CD4-positive, alpha-beta T cell (primary cell): ENCODE measurements around the gene PNLIPRP2. TPM values are rescaled to one million over a fixed set of nuclear protein-coding genes. Genes with fewer than 3 reads are reported as not detected.

Experiments used
- ATAC-seq: fragments of 200-7000 bp; cut with Tn5 transposase; one replicate; pipeline ENCODE4 v1.10.0; 2022; ENCODE audit warnings: mild to moderate bottlenecking; ENCODE audit not compliant: poor library complexity
- CTCF ChIA-PET: fragments of 350-600 bp; sonication (Branson Sonifier 250); formaldehyde crosslinking; loops from one replicate; lab custom pipeline; 2021; ENCODE audit warnings: antibody characterized with exemption, inconsistent platforms; lab: Charles Lee
- POLR2A ChIA-PET: fragments of 350-600 bp; sonication (Branson Sonifier 250); formaldehyde crosslinking; loops from one replicate; lab custom pipeline; 2021; ENCODE audit warnings: antibody characterized with exemption, inconsistent platforms; lab: Charles Lee
- DNase-seq, 14 experiments: peaks; one replicate each; pipeline ENCODE4 v3.0.0-alpha.2; 2013 to 2020; ENCODE audit warnings: mixed read lengths in 2 of 14
- H3K27ac ChIP-seq, 2 donors: one replicate each; pipeline versions ENCODE4 v1.5.1 to v1.7.0; 2013; ENCODE audit warnings: low read length in 2 of 2, low read depth in 1 of 2, mild to moderate bottlenecking in 1 of 2
- H3K27me3 ChIP-seq, 2 experiments: 1 replicate in 1 of 2; 2 replicates in 1 of 2; pipeline versions ENCODE4 v1.6.1 to v1.7.0; 2013; ENCODE audit warnings: low read length in 2 of 2, control low read depth in 1 of 2, mild to moderate bottlenecking in 1 of 2, moderate library complexity in 1 of 2; ENCODE audit not compliant: insufficient read depth in 2 of 2, control insufficient read depth in 1 of 2
- H3K36me3 ChIP-seq: one replicate; pipeline ENCODE4 v1.6.1; 2013; ENCODE audit warnings: low read length, control low read depth; ENCODE audit not compliant: insufficient read depth
- H3K4me1 ChIP-seq: one replicate; pipeline ENCODE4 v1.6.1; 2013; ENCODE audit warnings: low read length, control low read depth; ENCODE audit not compliant: insufficient read depth
- H3K4me3 ChIP-seq: one replicate; pipeline ENCODE4 v1.5.1; 2013; ENCODE audit warnings: mild to moderate bottlenecking, low read length, moderate library complexity
- H3K9me3 ChIP-seq, 2 experiments: 1 replicate in 1 of 2; 2 replicates in 1 of 2; pipeline versions ENCODE4 v1.6.1 to v1.7.0; 2013; ENCODE audit warnings: low read length in 2 of 2, mild to moderate bottlenecking in 2 of 2, control low read depth in 1 of 2, moderate library complexity in 1 of 2; ENCODE audit not compliant: control insufficient read depth in 1 of 2, insufficient read depth in 1 of 2
- H3K27ac Mint-ChIP-seq: one replicate; pipeline ENCODE4 v1.8.0; 2020; ENCODE audit warnings: mixed read lengths
- H3K27me3 Mint-ChIP-seq: one replicate; pipeline ENCODE4 v1.8.0; 2021; ENCODE audit warnings: mixed read lengths
- H3K36me3 Mint-ChIP-seq: one replicate; pipeline ENCODE4 v1.8.0; 2021; ENCODE audit warnings: low read depth, mixed read lengths
- H3K4me1 Mint-ChIP-seq: one replicate; pipeline ENCODE4 v1.8.0; 2021; ENCODE audit warnings: low read depth, mixed read lengths
- H3K4me3 Mint-ChIP-seq: one replicate; pipeline ENCODE4 v1.8.0; 2020; ENCODE audit warnings: mild to moderate bottlenecking, mixed read lengths
- H3K9me3 Mint-ChIP-seq: one replicate; pipeline ENCODE4 v1.8.0; 2020; ENCODE audit warnings: mixed read lengths
- intact Hi-C, 2 experiments: fragments of 100-400 bp; cut with DNase I in 1 of 2; cut with micrococcal nuclease in 1 of 2; formaldehyde crosslinking; loops; one replicate each; pipeline versions ENCODE4 v1.15.1 to v1.9.0; 2023 to 2025; cut with DNase I, micrococcal nuclease
- total RNA-seq, 174 experiments: library from RNA in 2 of 174; stranded (reverse) in 2 of 174; gene quantifications; one replicate each; pipeline ENCODE4 v1.2.3 and lab custom pipeline; 2021 to 2026
- TF ChIP-seq, protein P1 (sequence below): fragments of 200-600 bp; IDR thresholded peaks from one replicate; pipeline ENCODE4 v1.8.0; 2022; ENCODE audit warnings: antibody characterized with exemption, mild to moderate bottlenecking

The PNLIPRP2 gene
- total RNA-seq, 2 experiments from 2014 or later = not detected

DNA sequence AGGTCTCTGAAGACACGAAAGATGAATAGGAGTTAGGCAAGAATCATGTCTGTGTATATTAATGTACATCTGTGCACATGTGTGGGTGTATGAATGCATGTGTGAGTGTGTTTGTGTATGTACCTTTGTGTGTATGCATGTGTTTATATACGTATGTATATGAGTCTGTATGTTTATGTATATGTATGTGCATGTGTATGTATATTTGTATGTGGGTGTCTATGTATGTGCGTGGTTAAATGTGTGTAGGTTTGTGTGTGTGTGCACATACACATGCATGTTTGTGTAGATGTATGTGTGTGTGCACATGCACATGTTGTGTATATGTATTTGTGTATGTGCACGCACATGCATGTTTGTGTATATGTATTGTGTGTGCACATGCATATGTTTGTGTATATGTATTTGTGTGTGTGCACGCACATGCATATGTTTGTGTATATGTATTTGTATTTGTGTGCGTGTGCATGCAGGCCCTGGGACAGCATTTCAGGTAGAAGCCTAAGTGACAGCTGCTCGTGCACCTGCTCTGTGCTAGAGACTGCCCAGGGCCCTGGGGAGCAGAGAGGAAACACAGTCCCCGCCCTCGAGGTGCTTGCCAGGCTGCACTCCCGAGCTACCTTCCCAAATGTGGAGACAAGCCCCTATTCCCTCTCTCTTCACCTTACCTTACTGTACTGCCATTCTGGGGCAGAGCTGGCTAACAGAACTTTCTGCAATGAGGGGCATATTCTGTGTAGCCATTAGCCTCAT lies 17.9 kb upstream of the PNLIPRP2 start:
- Histone ChIP-seq H3K27ac (no peak overlapping the region), H3K27me3 (peaks cover 3% of the 10 kb centered on the region in 2 experiments), H3K4me1 (no peaks in the 10 kb centered on the region), H3K36me3 (no peaks in the 10 kb centered on the region), H3K4me3 (no peak overlapping the region), H3K9me3 (no peaks in the 10 kb centered on the region)
- Mint-ChIP-seq H3K9me3 (no peaks in the 10 kb centered on the region), H3K4me1 (no peaks in the 10 kb centered on the region), H3K36me3 (no peaks in the 10 kb centered on the region), H3K27ac (no peak overlapping the region), H3K27me3 (peaks cover 24% of the 10 kb centered on the region), H3K4me3 (no peak overlapping the region)
- intact Hi-C loops = no loop called here
- no peak for ATAC-seq
- CTCF ChIA-PET = no interaction called here
- no peak for DNase-seq
- TF ChIP-seq, protein P1, sequence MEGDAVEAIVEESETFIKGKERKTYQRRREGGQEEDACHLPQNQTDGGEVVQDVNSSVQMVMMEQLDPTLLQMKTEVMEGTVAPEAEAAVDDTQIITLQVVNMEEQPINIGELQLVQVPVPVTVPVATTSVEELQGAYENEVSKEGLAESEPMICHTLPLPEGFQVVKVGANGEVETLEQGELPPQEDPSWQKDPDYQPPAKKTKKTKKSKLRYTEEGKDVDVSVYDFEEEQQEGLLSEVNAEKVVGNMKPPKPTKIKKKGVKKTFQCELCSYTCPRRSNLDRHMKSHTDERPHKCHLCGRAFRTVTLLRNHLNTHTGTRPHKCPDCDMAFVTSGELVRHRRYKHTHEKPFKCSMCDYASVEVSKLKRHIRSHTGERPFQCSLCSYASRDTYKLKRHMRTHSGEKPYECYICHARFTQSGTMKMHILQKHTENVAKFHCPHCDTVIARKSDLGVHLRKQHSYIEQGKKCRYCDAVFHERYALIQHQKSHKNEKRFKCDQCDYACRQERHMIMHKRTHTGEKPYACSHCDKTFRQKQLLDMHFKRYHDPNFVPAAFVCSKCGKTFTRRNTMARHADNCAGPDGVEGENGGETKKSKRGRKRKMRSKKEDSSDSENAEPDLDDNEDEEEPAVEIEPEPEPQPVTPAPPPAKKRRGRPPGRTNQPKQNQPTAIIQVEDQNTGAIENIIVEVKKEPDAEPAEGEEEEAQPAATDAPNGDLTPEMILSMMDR = no peak
- POLR2A ChIA-PET = no interaction called here

DNA sequence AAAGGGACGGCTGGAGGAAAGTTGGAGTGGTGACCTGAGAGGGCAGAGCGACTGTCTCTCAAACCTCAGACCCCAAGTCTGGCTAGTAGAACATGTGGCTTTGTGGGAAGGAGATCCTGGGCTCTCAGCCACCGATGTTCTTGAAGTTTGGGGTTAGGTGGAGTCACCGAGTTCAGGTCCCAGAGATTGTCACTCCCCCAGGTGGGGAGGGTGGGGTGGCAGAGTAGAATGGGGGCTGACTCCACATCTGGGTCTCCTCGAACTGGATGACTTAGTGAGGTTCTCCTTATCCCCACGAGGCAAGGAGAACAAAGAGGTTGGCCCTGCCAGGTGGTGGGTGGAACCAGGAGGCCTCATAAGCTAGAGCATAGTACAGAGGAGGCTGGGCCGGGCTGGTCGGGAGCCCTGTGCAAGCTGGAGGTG lies 14.7 kb upstream of the PNLIPRP2 start:
- peaks cover 44% of the 10 kb centered on the region for H3K27me3 Mint-ChIP-seq
- Histone ChIP-seq H3K27me3 (peaks cover 10 to 18% of the 10 kb centered on the region in 2 experiments), H3K36me3 (no peaks in the 10 kb centered on the region), H3K4me1 (no peaks in the 10 kb centered on the region), H3K4me3 (no peak overlapping the region), H3K9me3 (peaks cover 0 to 24% of the 10 kb centered on the region in 2 experiments), H3K27ac (no peak overlapping the region)
- H3K4me1 Mint-ChIP-seq = no peaks in the 10 kb centered on the region
- H3K27ac Mint-ChIP-seq = no peak overlapping the region
- H3K9me3 Mint-ChIP-seq = no peaks in the 10 kb centered on the region
- no peak for DNase-seq
- no peak overlapping the region for H3K4me3 Mint-ChIP-seq
- ATAC-seq = no peak
- intact Hi-C loops = no loop called here
- TF ChIP-seq, protein P1 = no peak
- ChIA-PET POLR2A (no interaction called here), CTCF (no interaction called here)
- H3K36me3 Mint-ChIP-seq = no peaks in the 10 kb centered on the region

DNA sequence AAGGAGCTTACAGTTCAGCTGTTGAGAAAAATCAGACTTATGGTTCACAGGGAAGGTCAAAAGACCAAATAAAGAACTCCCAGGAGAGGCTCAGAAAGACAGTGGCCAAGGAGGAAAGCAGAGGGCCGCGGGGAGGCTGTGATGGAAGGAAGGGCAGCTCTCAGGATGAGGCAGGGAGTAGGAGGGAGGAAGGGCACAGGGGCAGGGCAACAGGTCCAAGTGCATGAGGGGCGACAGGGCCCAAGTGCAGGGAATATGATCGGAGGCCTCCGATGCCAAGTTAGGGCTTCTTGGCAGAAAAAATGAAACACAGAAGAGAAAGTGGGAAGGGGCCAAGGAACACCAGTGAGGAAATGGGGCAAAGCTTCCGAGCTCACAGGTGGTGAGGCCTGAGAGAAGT lies 13.4 kb upstream of the PNLIPRP2 start:
- POLR2A ChIA-PET = no interaction called here
- Mint-ChIP-seq H3K4me1 (no peaks in the 10 kb centered on the region), H3K9me3 (no peaks in the 10 kb centered on the region), H3K27me3 (peaks cover 50% of the 10 kb centered on the region), H3K4me3 (no peak overlapping the region), H3K36me3 (no peaks in the 10 kb centered on the region), H3K27ac (no peak overlapping the region)
- Histone ChIP-seq H3K36me3 (no peaks in the 10 kb centered on the region), H3K27me3 (peaks cover 13 to 18% of the 10 kb centered on the region in 2 experiments), H3K4me1 (no peaks in the 10 kb centered on the region), H3K27ac (no peak overlapping the region), H3K4me3 (no peak overlapping the region), H3K9me3 (peaks cover 0 to 24% of the 10 kb centered on the region in 2 experiments)
- DNase-seq (no peak), ATAC-seq (no peak)
- CTCF ChIA-PET = no interaction called here
- TF ChIP-seq, protein P1 = no peak
- intact Hi-C loops = no loop called here
